SK-N-SH treated with all-trans-retinoic acid at 6 μM for 48 hours (cell line): ENCODE data around the gene EID3.

Source experiments
- ATAC-seq: fragments of 200-7000 bp; cut with Tn5 transposase; 3 replicates; pipeline ENCODE4 v1.9.1; 2020; ENCODE audit warnings: mild to moderate bottlenecking, moderate library complexity
- ARNTL ChIP-seq: fragments of 450-650 bp; formaldehyde crosslinking; IDR thresholded peaks from 2 replicates; pipeline ENCODE4 v1.5.0; 2020; ENCODE audit warnings: low read depth, mild to moderate bottlenecking, moderate library complexity, borderline replicate concordance
- BACH2 ChIP-seq: fragments of 250-450 bp; sonication (Bioruptor Pico); IDR thresholded peaks from 2 replicates; pipeline ENCODE4 v1.9.0; 2021; ENCODE audit warnings: mild to moderate bottlenecking, borderline replicate concordance
- ESRRG ChIP-seq: fragments of 250-450 bp; sonication (Bioruptor Pico); IDR thresholded peaks from 2 replicates; pipeline ENCODE4 v1.6.1; 2021; ENCODE audit warnings: mild to moderate bottlenecking
- GLIS3 ChIP-seq: fragments of 250-450 bp; sonication (Bioruptor Pico); IDR thresholded peaks from 2 replicates; pipeline ENCODE4 v1.5.0; 2020; ENCODE audit warnings: mild to moderate bottlenecking, moderate library complexity
- OSR1 ChIP-seq: fragments of 250-450 bp; sonication (Bioruptor Pico); IDR thresholded peaks from 2 replicates; pipeline ENCODE4 v1.8.0; 2022; ENCODE audit warnings: moderate library complexity, mild to moderate bottlenecking, inconsistent platforms
- PPARA ChIP-seq: fragments of 250-450 bp; sonication (Bioruptor Pico); IDR thresholded peaks from 2 replicates; pipeline ENCODE4 v1.5.0; 2020; ENCODE audit warnings: mild to moderate bottlenecking, borderline replicate concordance
- TOX ChIP-seq: fragments of 250-450 bp; sonication (Bioruptor Pico); IDR thresholded peaks from 2 replicates; pipeline ENCODE4 v1.8.0; 2021; ENCODE audit warnings: mild to moderate bottlenecking, moderate library complexity, borderline replicate concordance
- ZC3H10 ChIP-seq: fragments of 250-450 bp; sonication (Bioruptor Pico); IDR thresholded peaks from 2 replicates; pipeline ENCODE4 v1.5.1; 2021; ENCODE audit warnings: mild to moderate bottlenecking, moderate library complexity
- ZFP3 ChIP-seq: fragments of 250-450 bp; sonication (Bioruptor Pico); IDR thresholded peaks from 2 replicates; pipeline ENCODE4 v1.5.0; 2020; ENCODE audit warnings: mild to moderate bottlenecking, moderate library complexity
- ZFP30 ChIP-seq: fragments of 450-650 bp; formaldehyde crosslinking; IDR thresholded peaks from 2 replicates; pipeline ENCODE4 v1.5.0; 2022; ENCODE audit warnings: mild to moderate bottlenecking, moderate library complexity
- ZNF8 ChIP-seq: fragments of 450-650 bp; formaldehyde crosslinking; IDR thresholded peaks from 2 replicates; pipeline ENCODE4 v1.5.0; 2020; ENCODE audit warnings: mild to moderate bottlenecking, moderate library complexity
- TF ChIP-seq, protein P1 (sequence below): fragments of 250-450 bp; sonication (Bioruptor Pico); IDR thresholded peaks from 2 replicates; pipeline ENCODE4 v1.8.0; 2020; ENCODE audit warnings: mild to moderate bottlenecking, moderate library complexity, borderline replicate concordance
- TF ChIP-seq, protein P2 (sequence below): fragments of 250-450 bp; sonication (Bioruptor Pico); IDR thresholded peaks from 2 replicates; pipeline ENCODE4 v1.5.0; 2020; ENCODE audit warnings: mild to moderate bottlenecking, moderate library complexity
- TF ChIP-seq, protein P3 (sequence below): fragments of 250-450 bp; sonication (Bioruptor Pico); IDR thresholded peaks from 2 replicates; pipeline ENCODE4 v1.5.1; 2021; ENCODE audit warnings: mild to moderate bottlenecking, moderate library complexity
- TF ChIP-seq, protein P4 (sequence below): fragments of 250-450 bp; sonication (Bioruptor Pico); IDR thresholded peaks from 2 replicates; pipeline ENCODE4 v1.5.1; 2020; ENCODE audit warnings: low read depth, mild to moderate bottlenecking, moderate library complexity

The EID3 gene

DNA sequence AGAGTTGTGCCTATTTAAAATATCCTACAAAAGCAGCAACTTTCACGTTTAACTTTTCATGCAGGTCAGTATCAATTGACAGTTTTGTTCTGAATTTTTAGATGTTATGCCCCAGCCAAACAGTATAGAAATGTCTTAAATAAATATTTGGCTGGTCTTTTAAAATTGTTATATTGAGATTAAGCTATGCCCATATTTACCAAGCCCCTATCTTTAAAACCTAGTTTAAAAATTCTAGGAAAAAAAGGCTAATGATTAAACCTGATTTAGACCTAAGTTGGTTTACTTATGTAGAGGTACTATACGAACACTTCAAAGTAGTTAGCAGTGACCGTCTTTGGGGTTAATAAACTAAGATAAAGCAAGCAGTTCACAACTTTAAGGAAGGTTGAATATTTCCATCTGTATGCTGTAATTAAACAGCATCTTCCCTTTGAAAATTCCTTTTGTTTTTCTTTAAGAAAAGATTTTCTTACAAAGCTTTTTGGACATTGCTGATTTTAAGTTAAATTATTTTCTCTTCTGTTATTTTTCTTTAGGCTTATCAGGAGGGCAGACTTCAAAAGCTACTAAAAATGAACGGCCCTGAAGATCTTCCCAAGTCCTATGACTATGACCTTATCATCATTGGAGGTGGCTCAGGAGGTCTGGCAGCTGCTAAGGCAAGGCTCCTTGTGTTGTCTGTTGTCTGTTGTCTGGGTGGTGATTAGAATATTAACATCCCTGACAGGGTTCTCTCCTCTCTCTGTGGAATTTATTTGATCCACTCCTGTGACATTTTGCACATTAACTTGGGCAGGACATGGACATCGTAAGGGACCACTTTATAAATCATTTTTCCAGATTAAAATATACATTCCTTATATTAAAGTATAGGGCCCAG, 7.5 kb downstream of the EID3 start:
- no peak for ATAC-seq
- TF ChIP-seq ZFP3 (CRISPR knock-in tag) (no peak), ZFP30 (CRISPR knock-in tag) (no peak), TOX (CRISPR knock-in tag) (no peak), PPARA (CRISPR knock-in tag) (no peak), ZC3H10 (CRISPR knock-in tag) (no peak), ESRRG (CRISPR knock-in tag) (no peak), BACH2 (CRISPR knock-in tag) (no peak), OSR1 (CRISPR knock-in tag) (no peak)
- TF ChIP-seq, protein P1, sequence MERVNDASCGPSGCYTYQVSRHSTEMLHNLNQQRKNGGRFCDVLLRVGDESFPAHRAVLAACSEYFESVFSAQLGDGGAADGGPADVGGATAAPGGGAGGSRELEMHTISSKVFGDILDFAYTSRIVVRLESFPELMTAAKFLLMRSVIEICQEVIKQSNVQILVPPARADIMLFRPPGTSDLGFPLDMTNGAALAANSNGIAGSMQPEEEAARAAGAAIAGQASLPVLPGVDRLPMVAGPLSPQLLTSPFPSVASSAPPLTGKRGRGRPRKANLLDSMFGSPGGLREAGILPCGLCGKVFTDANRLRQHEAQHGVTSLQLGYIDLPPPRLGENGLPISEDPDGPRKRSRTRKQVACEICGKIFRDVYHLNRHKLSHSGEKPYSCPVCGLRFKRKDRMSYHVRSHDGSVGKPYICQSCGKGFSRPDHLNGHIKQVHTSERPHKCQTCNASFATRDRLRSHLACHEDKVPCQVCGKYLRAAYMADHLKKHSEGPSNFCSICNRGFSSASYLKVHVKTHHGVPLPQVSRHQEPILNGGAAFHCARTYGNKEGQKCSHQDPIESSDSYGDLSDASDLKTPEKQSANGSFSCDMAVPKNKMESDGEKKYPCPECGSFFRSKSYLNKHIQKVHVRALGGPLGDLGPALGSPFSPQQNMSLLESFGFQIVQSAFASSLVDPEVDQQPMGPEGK (CRISPR knock-in tag), result no peak
- TF ChIP-seq, protein P2, sequence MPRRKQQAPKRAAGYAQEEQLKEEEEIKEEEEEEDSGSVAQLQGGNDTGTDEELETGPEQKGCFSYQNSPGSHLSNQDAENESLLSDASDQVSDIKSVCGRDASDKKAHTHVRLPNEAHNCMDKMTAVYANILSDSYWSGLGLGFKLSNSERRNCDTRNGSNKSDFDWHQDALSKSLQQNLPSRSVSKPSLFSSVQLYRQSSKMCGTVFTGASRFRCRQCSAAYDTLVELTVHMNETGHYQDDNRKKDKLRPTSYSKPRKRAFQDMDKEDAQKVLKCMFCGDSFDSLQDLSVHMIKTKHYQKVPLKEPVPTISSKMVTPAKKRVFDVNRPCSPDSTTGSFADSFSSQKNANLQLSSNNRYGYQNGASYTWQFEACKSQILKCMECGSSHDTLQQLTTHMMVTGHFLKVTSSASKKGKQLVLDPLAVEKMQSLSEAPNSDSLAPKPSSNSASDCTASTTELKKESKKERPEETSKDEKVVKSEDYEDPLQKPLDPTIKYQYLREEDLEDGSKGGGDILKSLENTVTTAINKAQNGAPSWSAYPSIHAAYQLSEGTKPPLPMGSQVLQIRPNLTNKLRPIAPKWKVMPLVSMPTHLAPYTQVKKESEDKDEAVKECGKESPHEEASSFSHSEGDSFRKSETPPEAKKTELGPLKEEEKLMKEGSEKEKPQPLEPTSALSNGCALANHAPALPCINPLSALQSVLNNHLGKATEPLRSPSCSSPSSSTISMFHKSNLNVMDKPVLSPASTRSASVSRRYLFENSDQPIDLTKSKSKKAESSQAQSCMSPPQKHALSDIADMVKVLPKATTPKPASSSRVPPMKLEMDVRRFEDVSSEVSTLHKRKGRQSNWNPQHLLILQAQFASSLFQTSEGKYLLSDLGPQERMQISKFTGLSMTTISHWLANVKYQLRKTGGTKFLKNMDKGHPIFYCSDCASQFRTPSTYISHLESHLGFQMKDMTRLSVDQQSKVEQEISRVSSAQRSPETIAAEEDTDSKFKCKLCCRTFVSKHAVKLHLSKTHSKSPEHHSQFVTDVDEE (CRISPR knock-in tag), result no peak
- TF ChIP-seq, protein P3, sequence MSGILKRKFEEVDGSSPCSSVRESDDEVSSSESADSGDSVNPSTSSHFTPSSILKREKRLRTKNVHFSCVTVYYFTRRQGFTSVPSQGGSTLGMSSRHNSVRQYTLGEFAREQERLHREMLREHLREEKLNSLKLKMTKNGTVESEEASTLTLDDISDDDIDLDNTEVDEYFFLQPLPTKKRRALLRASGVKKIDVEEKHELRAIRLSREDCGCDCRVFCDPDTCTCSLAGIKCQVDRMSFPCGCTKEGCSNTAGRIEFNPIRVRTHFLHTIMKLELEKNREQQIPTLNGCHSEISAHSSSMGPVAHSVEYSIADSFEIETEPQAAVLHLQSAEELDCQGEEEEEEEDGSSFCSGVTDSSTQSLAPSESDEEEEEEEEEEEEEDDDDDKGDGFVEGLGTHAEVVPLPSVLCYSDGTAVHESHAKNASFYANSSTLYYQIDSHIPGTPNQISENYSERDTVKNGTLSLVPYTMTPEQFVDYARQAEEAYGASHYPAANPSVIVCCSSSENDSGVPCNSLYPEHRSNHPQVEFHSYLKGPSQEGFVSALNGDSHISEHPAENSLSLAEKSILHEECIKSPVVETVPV (CRISPR knock-in tag), result no peak
- TF ChIP-seq, protein P4, sequence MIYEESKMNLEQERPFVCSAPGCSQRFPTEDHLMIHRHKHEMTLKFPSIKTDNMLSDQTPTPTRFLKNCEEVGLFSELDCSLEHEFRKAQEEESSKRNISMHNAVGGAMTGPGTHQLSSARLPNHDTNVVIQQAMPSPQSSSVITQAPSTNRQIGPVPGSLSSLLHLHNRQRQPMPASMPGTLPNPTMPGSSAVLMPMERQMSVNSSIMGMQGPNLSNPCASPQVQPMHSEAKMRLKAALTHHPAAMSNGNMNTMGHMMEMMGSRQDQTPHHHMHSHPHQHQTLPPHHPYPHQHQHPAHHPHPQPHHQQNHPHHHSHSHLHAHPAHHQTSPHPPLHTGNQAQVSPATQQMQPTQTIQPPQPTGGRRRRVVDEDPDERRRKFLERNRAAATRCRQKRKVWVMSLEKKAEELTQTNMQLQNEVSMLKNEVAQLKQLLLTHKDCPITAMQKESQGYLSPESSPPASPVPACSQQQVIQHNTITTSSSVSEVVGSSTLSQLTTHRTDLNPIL (CRISPR knock-in tag), result no peak

DNA sequence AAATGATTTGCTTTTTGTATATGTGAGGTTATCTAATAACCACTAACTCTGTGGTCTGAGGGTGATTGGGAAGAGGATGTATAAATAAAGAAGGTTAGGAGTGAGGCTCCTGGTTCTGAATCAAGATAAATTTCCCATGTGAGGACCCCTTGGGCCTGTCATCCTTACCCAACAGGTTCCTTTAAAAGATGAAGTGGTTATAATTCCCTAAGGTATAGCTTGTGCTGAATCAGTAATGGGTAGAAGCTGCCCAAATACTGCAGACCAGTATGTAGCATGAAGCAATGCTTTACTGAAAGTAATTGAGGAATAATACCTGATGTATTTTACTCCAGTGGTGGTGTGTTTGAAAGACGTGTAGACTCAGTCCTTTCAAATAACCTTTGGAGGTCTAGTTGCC, 8.7 kb downstream of the EID3 start:
- no peak for TF ChIP-seq ZNF8 (CRISPR knock-in tag)
- TF ChIP-seq, protein P3 (CRISPR knock-in tag), result no peak
- no peak for TF ChIP-seq ARNTL (CRISPR knock-in tag)
- TF ChIP-seq, protein P4 (CRISPR knock-in tag), result no peak
- TF ChIP-seq GLIS3 (CRISPR knock-in tag), result no peak
- TF ChIP-seq, protein P2 (CRISPR knock-in tag), result no peak
- TF ChIP-seq PPARA (CRISPR knock-in tag), result no peak
- ATAC-seq, result no peak
